ENCODE measurements around the gene SPSB3.

Gene SPSB3

GRCh38 chr16:1762196-1762878 lies 20.0 kb downstream of the SPSB3 start:
- DNase-seq: no peak

- DNase-seq: no peak
These were observed 20.6 kb downstream of the SPSB3 start for GRCh38 chr16:1761751-1762150.

GRCh38 chr16:1760911-1761310 lies 21.5 kb downstream of the SPSB3 start:
- no peak for DNase-seq

GRCh38 chr16:1759511-1759910 lies 22.9 kb downstream of the SPSB3 start:
- DNase-seq: no peak

- no peak for DNase-seq
These were observed 23.4 kb downstream of the SPSB3 start for GRCh38 chr16:1758923-1759322.

GRCh38 chr16:1757714-1758461 lies 24.5 kb downstream of the SPSB3 start:
- no peak for DNase-seq

GRCh38 chr16:1754204-1754603 lies 28.2 kb downstream of the SPSB3 start:
- DNase-seq: no peak

- DNase-seq: no peak
These were observed 29.5 kb downstream of the SPSB3 start for GRCh38 chr16:1752853-1753252.

GRCh38 chr16:1751946-1752345 lies 30.4 kb downstream of the SPSB3 start:
- DNase-seq: no peak

- DNase-seq: no peak
These were observed 32.9 kb downstream of the SPSB3 start for GRCh38 chr16:1749152-1750117.

- no peak for DNase-seq
These were observed 34.4 kb downstream of the SPSB3 start for GRCh38 chr16:1747934-1748333.

GRCh38 chr16:1746693-1747195 lies 35.6 kb downstream of the SPSB3 start:
- no peak for DNase-seq

- no peak for DNase-seq
These were observed 36.3 kb downstream of the SPSB3 start for GRCh38 chr16:1745900-1746692.

- no peak for DNase-seq
These were observed 37.0 kb downstream of the SPSB3 start for GRCh38 chr16:1745181-1745899.

- no peak for DNase-seq
These were observed 38.0 kb downstream of the SPSB3 start for GRCh38 chr16:1744338-1744840.

GRCh38 chr16:1743376-1744337 lies 38.7 kb downstream of the SPSB3 start:
- DNase-seq: no peak

- DNase-seq: no peak
These were observed 40.7 kb downstream of the SPSB3 start for GRCh38 chr16:1741553-1742165.

GRCh38 chr16:1740781-1741490 lies 41.4 kb downstream of the SPSB3 start:
- no peak for DNase-seq

GRCh38 chr16:1740234-1740633 lies 42.1 kb downstream of the SPSB3 start:
- no peak for DNase-seq
